Fibroblast of lung (primary cell): ENCODE data around the gene POMZP3. TPM values are rescaled to one million over a fixed set of nuclear protein-coding genes. Genes with fewer than 3 reads are reported as not detected.
"Not testable (repeated sequence)": the region's sequence is repeated elsewhere in the genome, so short reads cannot be mapped to it uniquely, and the experiment has no call there.

Experiments
- DNase-seq, 2 donors: peaks; one replicate each; pipeline versions ENCODE4 v3.0.0 to v3.0.0-alpha.2; 2010; ENCODE audit warnings: low read depth in 2 of 2
- H2AFZ ChIP-seq: 2 replicates; pipeline ENCODE4 v1.5.1; 2012; ENCODE audit warnings: low read length, control low read depth, inconsistent platforms
- H3K27ac ChIP-seq: 2 replicates; pipeline ENCODE4 v1.5.1; 2011; ENCODE audit warnings: low read length, control low read depth; ENCODE audit not compliant: insufficient read depth
- H3K27me3 ChIP-seq: 2 replicates; pipeline ENCODE4 v1.5.1; 2011; ENCODE audit warnings: mild to moderate bottlenecking, low read length; ENCODE audit not compliant: control insufficient read depth, insufficient read depth
- H3K36me3 ChIP-seq: 2 replicates; pipeline ENCODE4 v1.5.1; 2011; ENCODE audit warnings: low read length; ENCODE audit not compliant: control insufficient read depth, insufficient read depth
- H3K4me1 ChIP-seq: 2 replicates; pipeline ENCODE4 v1.5.1; 2011; ENCODE audit warnings: low read length; ENCODE audit not compliant: control insufficient read depth, insufficient read depth; ENCODE audit errors: extremely low read depth
- H3K4me2 ChIP-seq: 2 replicates; pipeline ENCODE4 v1.5.1; 2011; ENCODE audit warnings: low read length, control low read depth; ENCODE audit not compliant: insufficient read depth; ENCODE audit errors: extremely low read depth
- H3K4me3 ChIP-seq, 4 experiments: fragments of 200-600 bp in 1 of 4; sonication (generic) in 1 of 4; replicated peaks in 1 of 4; 2 replicates each; pipeline ENCODE4 v1.5.1; 2011 to 2016; ENCODE audit warnings: low read length in 4 of 4, low read depth in 3 of 4, mild to moderate bottlenecking in 3 of 4, control low read depth in 2 of 4, inconsistent platforms in 1 of 4, mixed read lengths in 1 of 4; ENCODE audit not compliant: insufficient read depth in 1 of 4; ENCODE audit errors: control extremely low read depth in 1 of 4
- H3K79me2 ChIP-seq: 2 replicates; pipeline ENCODE4 v1.5.1; 2012; ENCODE audit warnings: mild to moderate bottlenecking, low read length, inconsistent platforms; ENCODE audit not compliant: control insufficient read depth, insufficient read depth
- H3K9ac ChIP-seq: 2 replicates; pipeline ENCODE4 v1.5.1; 2011; ENCODE audit warnings: mild to moderate bottlenecking, low read length, control low read depth; ENCODE audit not compliant: insufficient read depth
- H3K9me3 ChIP-seq: 2 replicates; pipeline ENCODE4 v1.5.1; 2012; ENCODE audit warnings: low read depth, low read length; ENCODE audit not compliant: control insufficient read depth, insufficient read depth
- H4K20me1 ChIP-seq: 2 replicates; pipeline ENCODE4 v1.5.1; 2011; ENCODE audit warnings: low read length; ENCODE audit not compliant: control insufficient read depth, insufficient read depth; ENCODE audit errors: extremely low read depth
- polyA plus RNA-seq, 2 donors: library from polyadenylated mRNA; depleted of rRNA in 1 of 2; stranded (reverse) in 1 of 2; unstranded in 1 of 2; fragments of >200 nt; gene quantifications; 2 replicates each; pipeline ENCODE4 v1.2.1, GENCODE V29; 2011 to 2012; ENCODE audit warnings: missing spikeins in 1 of 2
- total RNA-seq: library from RNA; depleted of rRNA; stranded (reverse); fragments of >200 nt; gene quantifications from 2 replicates; pipeline ENCODE4 v1.2.1, GENCODE V29; 2014

POMZP3 gene
- total and polyA plus RNA-seq, 2 donors (not counting 1 experiment from before 2014, with no cell fraction given): 1.3 to 13.6 TPM

DNA sequence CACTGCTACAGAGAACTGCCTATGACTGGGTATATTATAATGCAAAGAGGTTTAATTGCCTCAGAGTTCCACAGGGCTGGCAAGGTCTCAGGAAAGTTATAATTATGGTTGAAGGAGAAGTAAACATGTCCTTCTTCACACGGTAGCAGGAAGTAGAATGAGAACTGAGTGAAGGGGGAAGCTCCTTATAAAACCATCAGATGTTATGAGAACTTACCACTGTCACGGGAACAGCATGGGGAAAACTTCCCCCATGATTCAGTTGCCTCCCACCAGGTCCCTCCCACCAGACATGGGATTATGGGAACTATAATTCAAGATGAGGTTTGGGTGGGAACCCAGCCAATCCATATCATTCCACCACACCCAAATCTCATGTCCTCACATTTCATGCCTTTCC lies 34.4 kb downstream of the POMZP3 start:
- not testable (repeated sequence) for H3K27me3 ChIP-seq, H3K27ac ChIP-seq, H3K9ac ChIP-seq, H3K4me2 ChIP-seq, H3K9me3 ChIP-seq, H4K20me1 ChIP-seq, H2AFZ ChIP-seq, H3K4me1 ChIP-seq, H3K79me2 ChIP-seq, H3K36me3 ChIP-seq, H3K4me3 ChIP-seq, DNase-seq

DNA sequence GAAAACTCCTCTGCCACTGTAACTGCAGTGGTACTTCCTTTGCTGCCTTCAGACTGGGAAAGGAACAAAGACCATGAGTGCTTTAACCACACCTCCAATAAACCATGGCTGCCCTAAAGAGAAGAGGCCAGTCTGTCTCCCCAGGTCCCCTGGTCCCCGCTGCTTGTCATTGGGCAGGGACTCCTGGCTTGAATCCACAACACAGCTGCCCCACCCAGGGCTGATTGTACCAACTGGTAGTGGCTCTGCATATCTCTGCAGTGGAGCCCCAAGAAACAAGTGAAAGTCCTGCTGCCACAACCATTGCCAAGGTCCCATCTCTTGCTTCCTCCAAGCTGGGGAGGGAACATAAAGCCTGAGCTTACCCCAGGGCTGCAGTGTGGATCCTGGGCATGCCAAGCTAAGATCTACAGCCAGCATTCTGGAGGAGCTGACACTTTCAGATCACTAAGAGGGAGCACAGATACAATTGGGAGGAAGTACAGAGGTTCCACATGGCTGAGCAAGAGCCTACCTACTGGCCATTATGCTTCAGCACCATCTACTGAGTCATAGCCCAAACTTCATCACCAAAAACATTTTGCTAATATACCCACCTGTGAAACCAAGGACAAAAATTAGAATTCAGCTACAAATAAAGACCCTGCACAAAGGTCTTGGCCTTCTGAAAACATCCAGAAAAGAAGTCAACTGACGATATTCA lies 35.3 kb downstream of the POMZP3 start:
- not testable (repeated sequence) for H3K4me2 ChIP-seq, H3K4me1 ChIP-seq, H3K4me3 ChIP-seq, H3K36me3 ChIP-seq, H3K9ac ChIP-seq, H4K20me1 ChIP-seq, H3K9me3 ChIP-seq, H3K27me3 ChIP-seq, H2AFZ ChIP-seq, H3K27ac ChIP-seq, DNase-seq, H3K79me2 ChIP-seq

DNA sequence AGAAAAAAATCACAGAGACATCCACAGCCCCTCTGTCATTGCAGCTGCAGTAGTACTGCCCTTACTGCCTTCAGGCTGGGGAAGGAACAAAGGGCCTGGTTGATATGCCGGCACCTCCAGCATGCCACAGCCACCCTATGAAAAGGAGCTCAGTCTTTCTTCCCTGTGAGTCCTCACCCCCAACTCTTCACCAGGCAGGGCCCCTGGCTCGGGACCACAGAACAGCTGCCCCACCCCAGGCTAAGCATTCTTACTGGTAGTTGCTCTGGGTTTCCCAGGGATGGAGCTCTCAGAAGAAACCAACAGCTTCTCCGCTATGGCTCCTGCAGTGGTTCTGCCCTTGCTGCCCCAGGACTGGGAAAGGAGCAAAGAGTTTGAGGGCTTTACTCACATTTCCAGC lies 36.0 kb downstream of the POMZP3 start:
- H3K27me3 ChIP-seq, H3K79me2 ChIP-seq, H3K9me3 ChIP-seq, H3K4me1 ChIP-seq, H3K9ac ChIP-seq, H4K20me1 ChIP-seq, H3K27ac ChIP-seq, H2AFZ ChIP-seq, H3K4me3 ChIP-seq, DNase-seq, H3K36me3 ChIP-seq, H3K4me2 ChIP-seq: not testable (repeated sequence)

DNA sequence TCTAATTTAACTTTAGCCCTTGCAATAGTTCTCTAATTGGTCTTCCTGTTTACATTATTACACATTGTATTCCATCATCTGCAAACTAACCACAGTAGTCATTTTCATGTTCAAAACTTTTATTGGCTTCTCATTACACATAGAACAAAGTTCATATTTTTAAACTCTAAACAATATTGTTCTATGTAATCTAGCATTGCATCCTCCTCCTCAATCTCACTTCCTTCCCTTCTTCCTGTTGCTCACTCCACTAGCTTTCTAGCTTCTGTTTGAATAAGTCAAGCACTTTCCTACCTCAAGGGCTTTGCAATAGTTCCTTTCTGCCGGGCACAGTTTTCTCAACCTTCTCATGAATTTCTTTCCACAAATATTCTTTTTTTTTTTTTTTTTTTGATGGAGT lies 38.5 kb downstream of the POMZP3 start:
- H3K4me1 ChIP-seq, H3K27me3 ChIP-seq, H3K4me2 ChIP-seq, DNase-seq, H3K36me3 ChIP-seq, H2AFZ ChIP-seq, H4K20me1 ChIP-seq, H3K9ac ChIP-seq, H3K4me3 ChIP-seq, H3K9me3 ChIP-seq, H3K27ac ChIP-seq: not testable (repeated sequence)
- peaks cover 13% of the 10 kb centered on the region for H3K79me2 ChIP-seq

DNA sequence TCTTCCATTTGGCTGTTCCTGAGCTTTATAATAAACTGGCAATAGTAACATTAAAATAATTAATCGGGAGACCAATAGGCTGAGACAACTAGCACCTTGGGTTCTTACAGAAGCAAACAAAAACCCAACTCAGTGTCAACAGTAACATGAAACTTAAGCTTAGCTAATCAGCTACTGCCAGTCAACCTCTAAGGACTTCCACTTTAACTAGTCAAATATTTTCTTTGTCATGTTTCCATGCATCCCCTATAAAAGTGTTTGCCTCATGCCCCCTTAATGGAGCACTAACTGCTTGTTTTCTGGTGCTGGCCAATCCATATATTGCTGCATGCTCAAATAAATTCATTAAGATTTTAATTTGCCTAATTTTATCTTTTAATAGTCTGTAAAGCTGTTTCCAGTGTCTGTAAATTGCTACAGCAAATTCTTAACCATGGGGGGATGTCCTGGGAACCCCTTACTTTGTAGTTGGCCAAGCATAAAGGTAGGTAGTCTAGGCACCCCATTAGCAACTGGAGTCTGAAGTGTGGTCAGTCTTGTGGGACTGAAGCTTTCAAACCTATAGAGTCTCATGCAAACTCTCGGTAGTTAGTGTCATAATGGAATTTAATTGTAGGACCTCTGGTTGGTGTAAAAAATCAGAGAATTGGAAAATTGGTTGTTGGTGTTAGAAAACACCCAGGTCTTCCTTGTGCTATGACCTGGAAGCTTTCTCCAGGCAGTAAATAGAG lies 40.3 kb downstream of the POMZP3 start:
- not testable (repeated sequence) for H3K4me3 ChIP-seq, H2AFZ ChIP-seq, H3K27ac ChIP-seq, H3K36me3 ChIP-seq, H3K9me3 ChIP-seq, H3K27me3 ChIP-seq, H3K4me1 ChIP-seq, DNase-seq, H3K9ac ChIP-seq, H4K20me1 ChIP-seq, H3K4me2 ChIP-seq
- peaks cover 13% of the 10 kb centered on the region for H3K79me2 ChIP-seq

DNA sequence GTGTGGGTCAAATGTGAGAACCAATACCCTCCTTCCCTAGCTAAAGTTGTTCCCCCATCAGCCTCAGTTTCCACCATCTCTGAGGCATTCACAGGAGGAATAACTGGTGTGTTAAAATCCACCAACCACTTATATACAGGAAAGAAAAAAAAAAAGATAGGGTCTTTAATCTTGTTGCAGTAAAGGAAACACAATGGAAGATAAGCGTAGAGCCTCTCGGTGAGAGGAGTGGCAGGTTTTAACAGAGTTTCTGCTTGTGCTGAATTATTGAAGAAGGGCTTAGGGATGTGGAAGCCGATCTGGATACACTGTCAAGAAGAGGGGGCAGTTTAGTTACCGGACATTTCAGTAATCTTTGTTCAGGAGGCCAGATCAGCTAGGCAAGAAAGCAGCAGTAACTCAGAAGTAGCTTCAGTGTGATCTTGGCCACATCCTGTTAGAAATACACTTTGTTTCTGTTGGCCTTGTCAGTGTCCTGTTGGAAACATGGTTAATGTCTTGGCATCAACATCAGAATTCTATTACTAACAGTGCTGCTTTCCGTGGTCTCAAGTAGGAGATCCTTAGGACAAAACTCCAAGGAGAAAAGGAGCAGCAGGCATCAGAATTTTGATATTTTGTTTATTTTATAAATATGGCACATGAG lies 43.3 kb downstream of the POMZP3 start:
- Histone ChIP-seq H3K79me2 (peaks cover 13% of the 10 kb centered on the region), H3K4me2 (peak overlapping the region; percentile 39), H3K27ac (peak overlapping the region; percentile 57)
- not testable (repeated sequence) for H3K9me3 ChIP-seq, H3K4me3 ChIP-seq, H2AFZ ChIP-seq, H3K27me3 ChIP-seq, H3K4me1 ChIP-seq, H4K20me1 ChIP-seq, H3K36me3 ChIP-seq, H3K9ac ChIP-seq
- peak; percentile 74 to 88 for DNase-seq
